NCI-H345 (cell line): ENCODE measurements around the gene WNK1.
"Not testable (repeated sequence)": the region's sequence is repeated elsewhere in the genome, so short reads cannot be mapped to it uniquely, and the experiment has no call there.

Experiments used
- DNase-seq: peaks from one replicate; lab custom pipeline; 2025; lab: John Stamatoyannopoulos, UW

WNK1 gene

DNA sequence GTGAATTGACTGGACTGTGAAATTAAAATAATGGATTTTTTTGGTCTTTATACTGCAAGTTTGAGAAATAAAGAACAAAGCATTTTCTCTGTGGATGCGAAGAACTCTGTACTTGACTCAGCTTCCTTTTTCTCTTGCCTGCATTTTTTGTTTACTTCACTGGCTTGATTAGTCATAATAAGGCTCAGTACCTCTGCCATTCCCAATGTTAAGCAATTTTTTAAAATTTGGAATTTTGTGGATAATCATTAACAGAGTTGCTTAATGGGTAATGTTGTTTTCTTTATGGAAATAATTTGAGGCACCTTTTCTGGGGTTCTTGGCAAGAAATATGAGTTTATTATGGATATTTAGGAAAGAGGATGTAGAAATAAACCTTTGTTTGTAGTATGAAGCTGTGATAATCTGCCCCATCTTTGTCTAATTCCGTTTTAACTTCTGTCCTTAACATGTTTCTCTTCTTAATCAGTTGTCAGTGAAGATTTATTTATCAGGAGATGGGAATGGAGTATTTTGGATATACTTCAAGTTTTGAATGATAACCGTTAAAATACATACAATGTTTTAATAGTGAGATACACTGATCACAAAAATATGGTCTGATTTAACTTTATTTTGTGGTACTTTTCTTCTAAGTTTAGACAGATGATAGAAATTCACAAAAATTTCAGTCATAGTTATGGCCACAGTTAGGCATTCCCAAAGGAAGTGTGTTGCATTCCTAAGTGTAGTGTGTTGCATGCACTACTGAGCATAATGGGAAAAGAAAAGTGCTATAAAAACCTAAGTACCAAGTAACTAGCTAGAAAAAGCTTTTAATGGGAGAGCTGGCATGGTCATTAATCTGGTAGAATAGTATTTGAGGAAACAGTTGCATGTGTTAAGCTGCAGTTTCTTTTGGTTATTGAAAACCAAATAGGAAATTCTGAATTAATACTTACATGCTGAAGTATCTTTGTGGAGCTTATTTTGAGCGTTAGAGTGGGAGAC is 27.7 kb downstream of the WNK1 start:
- DNase-seq = no peak

DNA sequence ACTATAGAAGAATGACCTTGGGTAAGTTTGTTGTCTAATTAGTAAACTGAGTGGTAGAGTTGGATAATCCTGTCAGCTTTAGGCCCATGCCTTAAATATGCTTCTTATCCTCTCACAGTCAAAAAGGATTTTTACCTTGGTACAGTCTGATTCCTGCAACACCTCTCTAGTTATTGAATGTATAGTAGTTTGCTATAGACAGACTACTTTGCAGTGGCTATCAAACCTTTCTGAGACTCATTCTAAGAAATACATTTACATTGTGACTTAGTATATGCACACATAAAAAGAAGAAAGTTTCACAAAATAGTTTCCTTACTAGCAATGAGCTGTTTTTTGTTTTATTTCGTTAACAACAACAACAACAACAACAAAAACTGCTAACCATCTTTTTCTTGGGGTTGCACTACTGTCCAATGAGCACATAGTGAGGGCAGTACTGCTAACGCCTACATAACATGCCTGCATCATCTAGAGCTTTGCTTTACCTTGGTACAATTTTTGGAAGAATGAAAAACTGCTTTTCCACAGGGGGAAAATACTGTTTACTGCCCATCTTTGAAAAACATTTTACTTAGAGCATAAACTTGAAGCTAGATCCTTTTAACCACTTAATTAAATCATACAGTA is 28.5 kb downstream of the WNK1 start:
- DNase-seq = no peak

DNA sequence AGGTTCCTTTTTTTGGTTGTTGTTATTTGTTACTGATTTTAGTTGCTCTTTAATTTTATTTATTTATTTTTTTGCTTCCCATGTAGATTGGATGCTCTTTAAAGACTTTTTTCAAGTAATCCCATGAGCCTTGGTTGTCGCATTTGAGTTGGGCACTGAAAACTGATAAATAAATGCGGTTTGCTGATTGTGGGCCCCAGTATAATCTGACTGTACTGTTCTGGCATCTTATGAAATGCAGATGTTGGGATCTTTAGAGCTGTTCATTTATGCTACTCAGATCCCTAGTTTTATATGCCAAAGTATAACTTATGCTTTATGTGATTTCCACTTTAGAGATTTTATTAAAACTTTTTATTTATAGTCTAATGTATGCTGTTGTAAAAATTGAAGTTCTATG is 33.3 kb downstream of the WNK1 start:
- DNase-seq = no peak

DNA sequence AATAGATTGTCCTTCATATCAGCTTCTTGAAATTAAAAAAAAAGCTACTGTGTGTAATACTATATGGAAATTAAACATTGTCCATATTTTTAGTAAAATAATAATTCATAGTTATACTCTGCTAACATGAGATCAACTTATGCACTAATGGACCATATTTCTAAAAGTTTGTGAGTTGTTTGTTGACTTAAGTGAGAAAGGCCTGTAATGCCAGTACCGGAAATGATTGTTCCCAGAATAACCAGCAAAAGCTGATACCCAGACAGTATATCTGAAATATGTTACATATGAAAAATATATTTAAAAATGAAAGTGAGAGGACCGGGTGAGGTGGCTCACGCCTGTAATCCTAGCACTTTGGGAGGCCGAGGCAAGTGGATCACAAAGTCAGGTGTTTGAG is 35.9 kb downstream of the WNK1 start:
- DNase-seq = no peak

DNA sequence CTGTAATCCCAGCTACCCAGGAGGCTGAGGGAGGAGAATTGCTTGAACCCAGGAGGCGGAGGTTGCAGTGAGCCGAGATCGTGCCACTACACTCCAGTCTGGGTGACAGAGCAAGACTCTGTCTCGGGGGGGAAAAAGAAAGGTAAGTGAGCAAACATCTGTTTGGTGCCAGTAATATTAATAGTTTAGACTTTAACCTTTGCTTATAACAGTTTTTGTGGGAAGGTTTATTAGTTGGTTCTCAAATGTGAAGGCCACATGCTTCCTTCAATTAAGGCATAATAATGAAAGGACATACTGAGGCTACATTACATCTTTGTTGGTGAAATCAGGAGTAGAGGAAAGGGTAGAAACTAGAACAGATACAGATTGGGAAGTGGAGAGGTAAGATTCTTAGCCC is 36.4 kb downstream of the WNK1 start:
- not testable (repeated sequence) for DNase-seq

DNA sequence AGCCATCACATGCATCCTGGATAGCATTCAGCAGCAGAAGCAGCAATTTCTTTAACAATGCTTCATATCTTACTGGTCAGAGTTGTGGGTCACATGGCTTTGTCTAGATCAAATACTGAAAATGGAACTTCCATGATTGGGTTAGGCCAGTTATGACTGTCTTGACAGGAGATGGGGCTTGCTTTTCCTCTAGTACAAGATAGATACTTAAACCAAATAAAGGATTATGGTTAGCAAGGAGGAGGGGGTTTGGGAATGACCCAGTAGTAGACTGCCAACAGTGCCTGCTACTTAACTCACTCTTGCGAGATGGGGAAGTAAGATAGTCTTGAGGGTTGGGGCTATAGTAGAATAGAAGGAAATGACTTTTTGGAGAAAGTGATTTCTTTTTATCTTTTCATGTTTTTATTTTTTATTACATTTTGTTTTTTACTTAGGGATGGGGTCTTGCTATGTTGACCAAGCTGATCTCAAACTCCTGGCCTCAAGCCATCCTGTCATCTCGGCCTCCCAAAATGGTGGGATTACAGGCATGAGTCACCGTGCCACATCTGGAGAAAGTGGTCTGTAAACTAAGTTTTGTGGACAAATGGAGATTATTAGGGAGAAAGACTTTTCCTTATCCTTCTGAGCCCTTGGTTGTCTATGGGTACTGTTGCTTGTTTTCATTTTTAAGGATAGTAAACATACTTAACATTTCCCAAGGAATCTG is 37.6 kb downstream of the WNK1 start:
- no peak for DNase-seq

DNA sequence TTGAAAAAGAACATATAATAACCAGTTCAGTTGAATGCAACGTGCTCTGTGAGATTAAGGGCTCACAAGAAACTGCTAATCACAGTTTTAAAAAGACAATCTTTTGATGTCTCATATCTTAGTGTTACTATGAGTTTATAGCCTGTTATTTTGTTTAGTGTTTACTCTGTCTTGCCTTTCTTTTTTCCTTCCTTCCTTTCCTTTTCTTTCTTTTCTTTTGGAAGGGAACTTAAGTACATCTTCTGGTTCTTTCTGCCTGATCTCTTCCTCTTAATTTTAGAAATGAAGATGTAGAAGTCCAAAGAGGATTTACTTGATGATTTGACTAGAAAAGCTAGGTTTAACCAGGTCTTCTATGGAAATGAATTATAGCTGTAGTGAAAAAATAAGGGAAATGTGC is 38.2 kb downstream of the WNK1 start:
- DNase-seq = no peak

DNA sequence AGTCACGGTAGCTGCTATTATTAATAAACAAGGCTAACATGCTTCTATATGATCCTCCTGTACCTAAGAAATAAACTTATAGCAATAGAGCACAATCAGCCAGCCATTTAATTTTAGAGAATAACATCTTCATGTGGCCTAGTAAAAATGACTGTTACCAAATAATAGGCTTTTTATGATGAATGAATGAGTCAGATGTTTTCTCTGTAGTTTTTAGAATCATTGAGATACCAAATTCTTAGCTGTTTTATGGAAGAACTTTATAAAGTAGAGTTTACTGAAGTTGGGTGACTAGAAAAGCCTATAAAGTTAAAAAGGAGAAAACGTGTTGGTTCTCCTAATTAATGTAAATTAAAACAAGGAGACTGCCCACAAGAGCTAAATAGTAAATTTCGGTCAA is 40.7 kb downstream of the WNK1 start:
- DNase-seq = no peak

DNA sequence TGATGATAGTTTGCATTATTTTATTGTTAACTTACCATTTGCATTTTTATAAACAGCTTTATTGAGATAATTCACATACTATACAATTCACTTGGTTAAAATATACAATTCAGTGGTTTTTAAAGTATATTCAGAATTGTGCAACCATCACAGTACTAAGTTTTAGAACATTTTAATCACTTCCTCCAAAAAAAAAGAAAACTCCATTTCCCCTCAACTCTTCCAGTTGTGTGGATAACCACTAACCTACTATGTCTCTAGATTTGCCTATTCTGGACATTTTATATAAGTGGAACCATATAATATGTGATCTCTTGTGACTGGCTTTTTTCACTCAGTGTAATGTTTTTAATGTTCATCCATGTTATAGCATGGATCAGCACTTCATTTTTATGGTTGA is 41.3 kb downstream of the WNK1 start:
- no peak for DNase-seq

DNA sequence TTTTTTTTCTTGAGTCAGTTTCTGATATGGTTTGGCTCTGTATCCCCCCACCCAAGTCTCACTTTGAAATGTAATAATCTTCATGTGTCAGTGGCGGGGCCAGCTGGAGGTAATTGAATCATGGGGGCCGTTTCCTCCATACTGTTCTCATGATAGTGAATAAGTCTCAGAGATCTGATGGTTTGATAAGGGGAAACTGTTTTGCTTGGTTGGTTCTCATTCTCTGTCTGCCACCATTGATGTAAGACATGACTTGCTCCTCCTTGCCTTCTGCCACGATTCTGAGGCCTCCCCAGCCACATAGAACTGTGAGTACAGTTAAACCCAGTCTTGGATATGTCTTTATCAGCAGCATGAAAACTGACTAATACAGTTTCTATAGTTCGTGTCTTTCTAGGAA is 42.9 kb downstream of the WNK1 start:
- no peak for DNase-seq

DNA sequence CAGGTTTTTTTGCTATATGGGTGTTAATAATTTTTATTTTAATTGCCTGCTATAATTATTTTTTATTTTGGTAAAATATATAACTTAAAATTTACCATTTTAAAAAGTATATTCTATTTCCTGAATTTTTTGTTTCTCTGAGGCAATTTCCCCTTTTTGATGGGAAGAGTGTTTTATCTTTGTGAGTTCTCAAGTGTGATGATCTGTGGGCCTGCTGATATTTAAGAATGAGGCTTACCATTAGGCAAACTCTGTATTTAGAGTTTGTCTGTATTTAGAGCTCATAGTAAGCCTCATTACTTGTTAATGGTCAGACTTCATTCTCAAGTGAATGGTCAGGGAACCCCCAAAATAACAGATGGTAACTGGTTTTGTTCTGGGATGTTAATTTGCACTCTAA is 48.0 kb downstream of the WNK1 start:
- no peak for DNase-seq

DNA sequence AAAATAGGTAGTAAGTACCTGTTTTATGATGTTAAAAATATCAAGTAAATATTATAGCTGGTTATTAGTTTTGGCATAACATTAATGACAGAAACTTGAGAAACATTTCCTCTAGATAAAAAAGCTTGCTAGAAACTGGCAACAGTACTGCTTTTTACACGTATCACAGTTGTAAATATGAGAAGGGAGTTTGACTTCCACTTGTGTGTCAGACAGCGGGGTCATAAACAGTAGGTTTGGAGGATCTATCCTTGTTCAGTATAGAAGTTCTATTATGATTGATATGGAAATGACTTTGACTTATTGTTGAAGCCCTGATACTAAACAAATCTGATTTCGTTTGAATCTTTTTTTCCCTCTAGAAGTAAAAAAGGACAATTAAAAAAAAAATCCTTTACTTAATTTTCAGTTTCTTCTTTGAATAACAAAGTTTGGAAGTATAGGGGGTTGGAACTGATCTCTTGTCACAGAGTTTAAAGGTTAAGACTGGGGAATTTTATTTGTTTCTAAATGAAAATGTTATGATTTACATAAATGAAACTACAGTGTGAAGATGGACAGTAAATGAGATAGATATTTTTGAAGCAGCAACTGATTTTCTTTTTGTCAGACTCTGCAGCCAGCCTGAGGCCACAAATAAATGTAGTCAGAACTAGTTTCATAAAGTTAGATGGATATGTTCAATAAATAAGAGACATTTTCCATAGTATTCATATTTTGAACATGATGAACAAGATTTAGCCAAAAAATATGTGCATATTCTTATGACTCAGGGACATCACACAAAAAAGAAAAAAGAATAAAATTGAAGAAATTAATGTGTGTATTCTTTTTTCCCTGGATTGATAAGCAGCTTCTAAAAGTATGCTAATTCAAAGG is 50.1 kb downstream of the WNK1 start:
- no peak for DNase-seq

DNA sequence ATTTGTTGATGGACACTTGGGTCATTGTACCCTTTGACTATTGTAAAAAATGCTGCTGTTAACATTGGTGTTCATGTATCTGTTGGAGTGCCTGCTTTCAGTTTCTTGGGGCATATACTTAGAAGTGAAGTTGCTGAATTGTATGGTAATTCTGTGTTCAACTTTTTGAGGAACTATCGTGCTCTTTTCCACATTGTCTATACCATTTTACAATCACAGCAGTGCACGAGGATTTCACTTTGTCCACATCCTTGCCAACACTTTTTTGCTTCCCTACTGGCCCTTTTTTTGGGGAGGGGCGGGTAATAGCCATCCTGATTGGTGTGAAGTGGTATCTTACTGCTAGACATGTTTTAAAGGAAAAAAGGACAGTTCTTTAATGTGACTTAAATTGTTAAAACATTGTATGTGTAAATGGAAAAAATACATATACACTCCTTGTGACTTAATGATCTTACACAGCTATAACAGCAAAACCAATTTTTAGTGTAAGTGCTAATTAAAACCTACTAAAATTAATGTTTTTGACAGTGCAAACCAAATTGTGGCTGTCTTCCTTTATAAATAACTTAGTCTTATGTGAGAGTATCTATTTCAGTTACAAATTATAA is 52.7 kb downstream of the WNK1 start:
- DNase-seq = no peak

DNA sequence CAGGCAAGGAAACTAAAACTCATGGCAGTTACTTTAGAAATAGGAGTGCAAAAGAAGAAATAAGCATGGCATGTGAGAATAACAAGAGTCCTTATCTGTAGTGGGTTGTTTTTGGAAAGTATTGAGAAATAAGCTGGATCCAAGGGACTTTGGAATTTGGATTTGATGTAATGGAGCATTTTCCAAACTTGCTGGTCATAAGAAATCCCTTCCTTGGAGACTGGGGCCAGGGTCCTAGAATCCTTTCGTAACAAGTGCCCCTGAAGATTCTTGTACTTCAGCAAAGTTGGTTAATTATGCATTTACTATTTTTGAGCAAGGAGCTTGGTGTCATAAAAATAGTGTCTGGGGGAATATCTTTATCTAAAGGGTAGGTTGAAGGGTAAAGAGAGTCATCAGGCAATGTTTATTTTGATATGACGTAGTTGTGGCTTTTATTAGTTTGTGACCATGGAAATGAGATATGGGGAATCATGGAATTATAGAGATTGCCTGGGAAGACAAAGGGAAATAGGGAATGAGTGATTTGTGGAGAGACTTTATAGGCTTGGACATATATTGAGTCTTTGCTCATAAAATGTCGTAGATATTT is 53.9 kb downstream of the WNK1 start:
- DNase-seq = no peak

DNA sequence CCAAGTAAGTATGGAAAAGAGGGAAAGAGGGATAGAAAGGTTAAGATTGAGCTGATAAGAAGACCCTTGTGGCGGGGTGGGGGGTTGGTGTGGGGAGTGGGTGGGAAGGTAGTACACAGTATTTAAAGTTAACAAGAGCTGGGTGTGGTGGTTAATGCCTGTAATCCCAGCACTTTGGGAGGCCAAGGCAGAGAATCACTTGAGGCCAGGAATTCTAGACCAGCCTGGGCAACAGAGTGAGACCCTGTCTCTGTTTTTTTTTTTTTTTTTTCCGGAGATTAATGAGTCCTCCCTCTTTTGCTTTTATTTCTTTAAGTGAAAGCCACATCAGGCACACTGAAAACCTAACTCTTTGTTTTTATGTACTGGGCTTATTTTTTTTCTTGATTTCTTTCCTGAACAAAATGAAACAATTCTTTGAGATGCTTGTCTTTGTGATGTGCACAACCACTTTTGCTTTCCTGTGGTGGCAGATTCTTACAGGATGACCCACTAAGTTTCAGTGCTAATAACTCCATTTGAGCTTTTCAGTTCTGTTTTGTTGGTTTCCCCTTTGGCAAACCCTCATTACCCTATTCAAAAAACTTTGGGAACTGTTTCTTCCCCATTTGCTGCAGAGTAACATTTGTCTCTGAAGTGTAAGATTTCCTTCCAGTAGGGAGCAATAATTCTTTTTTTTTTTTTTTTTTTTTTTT is 54.8 kb downstream of the WNK1 start:
- no peak for DNase-seq

DNA sequence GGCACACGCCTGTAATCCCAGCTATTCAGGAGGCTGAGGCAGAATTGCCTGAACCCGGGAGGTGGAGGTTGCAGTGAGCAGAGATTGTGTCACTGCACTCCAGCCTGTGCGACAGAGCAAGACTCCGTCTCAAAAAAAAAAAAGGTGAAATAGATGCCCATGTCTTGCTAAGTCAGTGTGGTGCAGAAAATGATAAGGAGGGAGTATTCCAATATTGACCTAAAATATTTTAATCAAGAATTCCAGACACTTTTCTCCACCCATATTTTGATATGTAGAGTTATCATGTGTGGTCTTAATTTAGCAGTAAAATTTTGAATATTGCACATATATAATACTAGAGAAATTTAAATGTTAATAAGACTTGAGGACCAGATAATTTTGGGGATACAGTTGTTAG is 57.7 kb downstream of the WNK1 start:
- no peak for DNase-seq

DNA sequence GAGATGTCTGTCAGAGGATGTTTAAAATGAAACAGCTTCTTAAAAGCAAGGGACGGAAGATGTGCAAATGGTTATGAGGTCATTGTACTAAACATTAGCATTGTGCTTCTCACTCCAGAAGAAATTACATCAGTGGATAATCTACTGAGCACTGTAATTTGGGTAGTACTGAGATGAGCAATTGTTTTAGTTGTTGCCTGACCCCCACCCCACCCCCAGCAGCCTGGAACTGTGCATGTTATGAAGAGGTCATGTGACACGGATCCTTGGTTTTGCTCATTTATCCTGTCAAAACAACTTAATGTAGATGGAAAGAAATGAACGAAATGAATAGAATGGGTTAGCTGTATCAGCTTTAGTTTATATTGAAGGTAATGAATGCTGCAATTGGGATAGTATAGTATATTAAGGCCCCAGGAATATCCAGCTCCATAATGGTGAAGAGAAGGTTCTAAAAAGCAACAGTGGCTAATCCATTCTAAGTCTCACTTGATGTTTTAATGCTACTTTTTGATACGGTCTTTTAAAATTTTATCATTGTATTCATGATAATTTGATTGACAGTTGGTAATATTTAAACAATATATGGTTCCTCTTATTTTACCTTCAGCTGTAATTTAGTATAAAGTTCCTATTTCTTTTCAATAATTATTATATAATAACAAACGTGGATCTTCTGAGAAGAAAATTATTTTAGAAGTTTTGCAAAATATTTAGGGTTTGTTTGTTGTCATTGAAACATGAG is 58.5 kb downstream of the WNK1 start:
- DNase-seq = no peak

DNA sequence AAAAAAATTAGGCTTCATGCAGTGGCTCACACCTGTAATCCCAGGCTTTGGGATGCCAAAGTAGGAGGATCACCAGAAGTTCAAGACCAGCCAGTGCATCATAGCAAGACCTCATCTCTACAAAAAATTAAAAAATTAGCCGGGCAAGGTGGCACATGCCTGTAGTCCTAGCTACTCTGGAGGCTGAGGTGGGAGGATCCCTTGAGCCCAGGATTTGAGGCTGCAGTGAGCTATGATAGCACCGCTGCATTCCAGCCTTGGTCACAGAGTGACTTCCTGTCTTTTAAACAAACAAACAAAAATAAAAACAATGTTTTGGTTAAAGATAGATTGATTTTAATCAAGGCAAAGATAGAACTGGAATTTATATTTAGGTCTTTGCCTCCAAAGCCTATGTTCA is 60.6 kb downstream of the WNK1 start:
- no peak for DNase-seq

DNA sequence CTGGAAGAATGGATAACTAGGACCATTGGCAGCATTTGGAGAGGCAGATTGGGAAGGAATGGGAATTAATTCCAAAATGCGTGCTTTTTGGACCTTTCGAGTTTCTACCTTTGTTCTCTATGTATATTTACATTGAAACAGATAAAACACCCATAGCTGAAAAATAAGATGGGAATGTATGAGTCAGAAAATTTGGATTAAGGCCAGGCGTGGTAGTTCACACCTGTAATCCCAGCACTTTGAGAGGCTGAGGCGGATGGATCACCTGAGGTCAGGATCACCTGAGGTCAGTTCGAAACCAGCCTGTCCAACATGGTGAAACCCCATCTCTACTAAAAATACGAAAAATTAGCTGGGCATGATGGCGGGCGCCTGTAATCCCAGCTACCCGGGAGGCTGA is 65.1 kb downstream of the WNK1 start:
- DNase-seq = not testable (repeated sequence)
